HG02571 (cell line): ENCODE results near the gene RNF138.
"Not testable (repeated sequence)": the region's sequence is repeated elsewhere in the genome, so short reads cannot be mapped to it uniquely, and the experiment has no call there.

Source experiments
- ATAC-seq: cut with Tn5 transposase; IDR thresholded peaks from one replicate; pipeline ENCODE4 v1.9.1; 2021; ENCODE audit warnings: mild to moderate bottlenecking, moderate library complexity; ENCODE audit not compliant: unreplicated experiment

The RNF138 gene

GRCh38 chr18:32167980-32168730 is 76.5 kb downstream of the RNF138 start:
- ATAC-seq = no peak

- no peak for ATAC-seq
Measured at GRCh38 chr18:32173654-32174053, 82.0 kb downstream of the RNF138 start.

DNA sequence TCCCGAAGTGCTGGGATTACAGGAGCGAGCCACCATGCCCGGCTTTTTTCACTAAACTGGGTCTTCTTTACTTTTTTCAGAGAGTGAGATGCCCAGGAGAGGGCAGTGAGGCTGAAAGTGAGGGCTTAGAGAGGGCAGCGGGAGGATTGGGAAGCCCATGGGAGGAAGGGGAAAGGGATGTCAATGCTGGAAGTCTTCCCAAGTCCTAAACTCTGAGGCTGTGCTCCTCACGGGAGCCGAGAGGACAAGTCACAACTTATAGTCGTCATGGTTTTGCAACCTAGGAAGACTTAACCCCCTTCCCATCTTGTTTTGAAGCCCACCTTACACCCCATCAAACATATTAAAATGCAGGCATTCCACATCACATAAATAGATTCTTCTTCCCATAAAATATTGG is 83.0 kb downstream of the RNF138 start:
- ATAC-seq = no peak

GRCh38 chr18:32175265-32175664 is 83.6 kb downstream of the RNF138 start:
- ATAC-seq = no peak

- ATAC-seq = not testable (repeated sequence)
Measured at GRCh38 chr18:32176745-32177144, 85.1 kb downstream of the RNF138 start.

DNA sequence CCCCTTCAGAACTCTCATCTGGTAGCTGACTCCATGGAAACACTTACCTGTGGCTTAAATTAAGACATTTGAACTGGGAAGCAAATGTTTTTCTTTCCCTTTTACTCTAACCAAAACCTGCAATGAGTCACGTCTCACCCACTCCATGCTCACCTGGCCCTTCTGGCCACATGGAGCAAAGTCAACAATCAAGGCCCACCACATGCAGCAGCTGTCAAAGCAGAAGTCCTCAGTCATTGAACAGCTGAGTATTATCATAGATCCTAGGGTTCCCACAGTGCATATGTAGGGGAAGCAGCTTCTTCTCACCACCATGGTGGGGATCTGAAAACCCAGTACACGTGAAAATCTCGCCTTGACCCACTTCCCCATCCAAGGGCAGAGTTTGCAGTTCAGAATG is 85.9 kb downstream of the RNF138 start:
- no peak for ATAC-seq
